ENCODE data around the gene NLRC4.
"Not testable (repeated sequence)": the region's sequence is repeated elsewhere in the genome, so short reads cannot be mapped to it uniquely, and the experiment has no call there.

The NLRC4 gene

GRCh38 chr2:32264422-32265105 is at the start of gene NLRC4:
TSS of gene NLRC4 (minus strand) at chr2:32264886. CDS start at chr2:32256775, 8,111 bp downstream.
- Histone ChIP-seq H3K4me2 (ENCODE audit: low read length) (peak within 1 kb of the TSS; percentile 73), H3K79me2 (ENCODE audit: control insufficient read depth, low read length) (no peaks in the 10 kb centered on the region), H3K27me3 (ENCODE audit: control insufficient read depth, low read length) (no peaks in the 10 kb centered on the region), H3K27ac (ENCODE audit: low read depth, low read length) (peak within 1 kb of the TSS; percentile 50), H3K4me1 (ENCODE audit: control insufficient read depth, low read length) (peaks cover 28% of the 10 kb centered on the region), H3K4me3 (ENCODE audit: low read length) (peak within 1 kb of the TSS; percentile 68), H3F3A (ENCODE audit: control insufficient read depth, insufficient read depth) (no peaks in the 10 kb centered on the region; the same call in 1 of the 2 replicates), H4K20me1 (ENCODE audit: control insufficient read depth, insufficient read depth, low read depth, low read length) (no peaks in the 10 kb centered on the region), H3K36me3 (ENCODE audit: control insufficient read depth, low read length) (no peaks in the 10 kb centered on the region), H3K9me3 (ENCODE audit: control insufficient read depth, insufficient read depth, low read length) (no peaks in the 10 kb centered on the region), H3K9me2 (replicated peaks; ENCODE audit: control insufficient read depth, low read length) (no peaks in the 10 kb centered on the region)
- no peak for TF ChIP-seq EZH2phosphoT487 (IDR thresholded peaks at IDR 0.05; ENCODE audit: borderline replicate concordance, low read length)
- no peak for TF ChIP-seq CTCF (IDR thresholded peaks at IDR 0.05; ENCODE audit: low read depth, low read length, poor library complexity, severe bottlenecking)

GRCh38 chr2:32310577-32310976 is 45.9 kb upstream of the NLRC4 start:
- H3K4me2 ChIP-seq (ENCODE audit: low read length): no peak overlapping the region
- no peaks in the 10 kb centered on the region for H3K79me2 ChIP-seq (ENCODE audit: control insufficient read depth, low read length)
- H3K4me3 ChIP-seq (ENCODE audit: low read length): no peak overlapping the region
- H3K9me3 ChIP-seq (ENCODE audit: control insufficient read depth, insufficient read depth, low read length): no peaks in the 10 kb centered on the region
- no peak for TF ChIP-seq CTCF (IDR thresholded peaks at IDR 0.05; ENCODE audit: low read depth, low read length, poor library complexity, severe bottlenecking)
- no peak for TF ChIP-seq EZH2phosphoT487 (IDR thresholded peaks at IDR 0.05; ENCODE audit: borderline replicate concordance, low read length)
- H3K4me1 ChIP-seq (ENCODE audit: control insufficient read depth, low read length): no peaks in the 10 kb centered on the region
- H3K27me3 ChIP-seq (ENCODE audit: control insufficient read depth, low read length): no peaks in the 10 kb centered on the region
- peaks cover 10% of the 10 kb centered on the region for H3K36me3 ChIP-seq (ENCODE audit: control insufficient read depth, low read length)
- H3K27ac ChIP-seq (ENCODE audit: low read depth, low read length): no peak overlapping the region
- 0 out of 2 replicates have a peak, but pooled peaks cover 6% of the 10 kb centered on the region for H3F3A ChIP-seq (ENCODE audit: control insufficient read depth, insufficient read depth)
- H3K9me2 ChIP-seq (replicated peaks; ENCODE audit: control insufficient read depth, low read length): no peaks in the 10 kb centered on the region
- H4K20me1 ChIP-seq (ENCODE audit: control insufficient read depth, insufficient read depth, low read depth, low read length): no peaks in the 10 kb centered on the region

- H3K4me2 ChIP-seq (ENCODE audit: low read length); H3K36me3 ChIP-seq (ENCODE audit: control insufficient read depth, low read length): not testable (repeated sequence)
Measured at GRCh38 chr2:32293966-32294562, 29.4 kb upstream of the NLRC4 start.

GRCh38 chr2:32293493-32293892 is 28.8 kb upstream of the NLRC4 start:
- not testable (repeated sequence) for H3K36me3 ChIP-seq (ENCODE audit: control insufficient read depth, low read length); H3K9me3 ChIP-seq (ENCODE audit: control insufficient read depth, insufficient read depth, low read length); H3K4me2 ChIP-seq (ENCODE audit: low read length); H4K20me1 ChIP-seq (ENCODE audit: control insufficient read depth, insufficient read depth, low read depth, low read length); H3K4me1 ChIP-seq (ENCODE audit: control insufficient read depth, low read length); H3K4me3 ChIP-seq (ENCODE audit: low read length); H3K9me2 ChIP-seq (replicated peaks; ENCODE audit: control insufficient read depth, low read length); H3K27me3 ChIP-seq (ENCODE audit: control insufficient read depth, low read length); H3F3A ChIP-seq (ENCODE audit: control insufficient read depth, insufficient read depth); H3K27ac ChIP-seq (ENCODE audit: low read depth, low read length); H3K79me2 ChIP-seq (ENCODE audit: control insufficient read depth, low read length)

More at GRCh38 chr2:32293966-32294562, 29.4 kb upstream of the NLRC4 start:
- H3K9me2 ChIP-seq (replicated peaks; ENCODE audit: control insufficient read depth, low read length); H3K4me1 ChIP-seq (ENCODE audit: control insufficient read depth, low read length); H3K27ac ChIP-seq (ENCODE audit: low read depth, low read length); H3F3A ChIP-seq (ENCODE audit: control insufficient read depth, insufficient read depth); H3K27me3 ChIP-seq (ENCODE audit: control insufficient read depth, low read length); H3K9me3 ChIP-seq (ENCODE audit: control insufficient read depth, insufficient read depth, low read length); H3K79me2 ChIP-seq (ENCODE audit: control insufficient read depth, low read length); H4K20me1 ChIP-seq (ENCODE audit: control insufficient read depth, insufficient read depth, low read depth, low read length); H3K4me3 ChIP-seq (ENCODE audit: low read length): not testable (repeated sequence)

All from DOHH2 (cell line).